Natural killer cell (primary cell): ENCODE measurements around the gene ELOB. TPM values are rescaled to one million over a fixed set of nuclear protein-coding genes. Genes with fewer than 3 reads are reported as not detected.

ENCODE experiments used
- ATAC-seq, 3 donors: fragments of 150-1000 bp in 2 of 3; fragments of 200-7000 bp in 1 of 3; cut with Tn5 transposase; 1 replicate in 1 of 3; 2 replicates in 2 of 3; pipeline ENCODE4 v1.10.0; 2021; ENCODE audit warnings: mild to moderate bottlenecking in 2 of 3, moderate library complexity in 2 of 3
- DNase-seq, 2 donors: peaks; one replicate each; pipeline versions ENCODE4 v3.0.0 to v3.0.0-alpha.2; 2013 to 2021; ENCODE audit warnings: mixed read lengths in 1 of 2
- H3K27ac ChIP-seq: one replicate; pipeline ENCODE4 v1.5.1; 2013; ENCODE audit warnings: mild to moderate bottlenecking, low read length
- H3K27me3 ChIP-seq: one replicate; pipeline ENCODE4 v1.6.1; 2013; ENCODE audit warnings: low read length; ENCODE audit not compliant: control insufficient read depth, insufficient read depth
- H3K36me3 ChIP-seq: one replicate; pipeline ENCODE4 v1.6.1; 2013; ENCODE audit warnings: low read length; ENCODE audit not compliant: control insufficient read depth, insufficient read depth
- H3K4me1 ChIP-seq: one replicate; pipeline ENCODE4 v1.6.1; 2013; ENCODE audit warnings: low read length; ENCODE audit not compliant: control insufficient read depth, insufficient read depth
- H3K4me3 ChIP-seq: one replicate; pipeline ENCODE4 v1.5.1; 2013; ENCODE audit warnings: low read length
- H3K9me3 ChIP-seq: one replicate; pipeline ENCODE4 v1.6.1; 2013; ENCODE audit warnings: low read length; ENCODE audit not compliant: control insufficient read depth, insufficient read depth
- H3K27ac Mint-ChIP-seq, 2 donors: one replicate each; pipeline ENCODE4 v1.8.0; 2022; ENCODE audit warnings: mild to moderate bottlenecking in 2 of 2, mixed read lengths in 2 of 2, moderate library complexity in 1 of 2
- H3K27me3 Mint-ChIP-seq, 2 donors: one replicate each; pipeline ENCODE4 v1.8.0; 2022; ENCODE audit warnings: low read depth in 2 of 2, mixed read lengths in 2 of 2
- H3K36me3 Mint-ChIP-seq: one replicate; pipeline ENCODE4 v1.8.0; 2022; ENCODE audit warnings: mixed read lengths
- H3K4me1 Mint-ChIP-seq, 2 donors: one replicate each; pipeline ENCODE4 v1.8.0; 2022; ENCODE audit warnings: mixed read lengths in 2 of 2
- H3K4me3 Mint-ChIP-seq: one replicate; pipeline ENCODE4 v1.8.0; 2022; ENCODE audit warnings: mild to moderate bottlenecking, moderate library complexity, mixed read lengths
- H3K9me3 Mint-ChIP-seq, 2 donors: one replicate each; pipeline ENCODE4 v1.8.0; 2022; ENCODE audit warnings: mixed read lengths in 2 of 2
- WGBS: methylation state at CpG from one replicate; pipeline ENCODE4 v1.1.7; 2013; ENCODE audit warnings: missing lambda C conversion rate; ENCODE audit not compliant: insufficient coverage; 5-methylcytosine and 5-hydroxymethylcytosine counted together
- intact Hi-C: fragments of 100-400 bp; cut with micrococcal nuclease; formaldehyde crosslinking; loops from one replicate; pipeline ENCODE4 v1.14.2; 2022
- total RNA-seq, 4 donors: library from RNA; stranded (reverse); fragments of 120-200 nt in 1 of 4; gene quantifications; one replicate each; pipeline versions ENCODE4 v1.2.3 to v1.2.4, GENCODE V29; 2013 to 2022
- TF ChIP-seq, protein P1 (sequence below): fragments of 200-600 bp; IDR thresholded peaks from one replicate; pipeline ENCODE4 v1.8.0; 2022; ENCODE audit warnings: antibody characterized with exemption

Gene ELOB
- total RNA-seq, 3 donors from 2014 or later (not counting 1 experiment from before 2014, with no cell fraction given), result 146 to 207 (median 161) TPM

DNA sequence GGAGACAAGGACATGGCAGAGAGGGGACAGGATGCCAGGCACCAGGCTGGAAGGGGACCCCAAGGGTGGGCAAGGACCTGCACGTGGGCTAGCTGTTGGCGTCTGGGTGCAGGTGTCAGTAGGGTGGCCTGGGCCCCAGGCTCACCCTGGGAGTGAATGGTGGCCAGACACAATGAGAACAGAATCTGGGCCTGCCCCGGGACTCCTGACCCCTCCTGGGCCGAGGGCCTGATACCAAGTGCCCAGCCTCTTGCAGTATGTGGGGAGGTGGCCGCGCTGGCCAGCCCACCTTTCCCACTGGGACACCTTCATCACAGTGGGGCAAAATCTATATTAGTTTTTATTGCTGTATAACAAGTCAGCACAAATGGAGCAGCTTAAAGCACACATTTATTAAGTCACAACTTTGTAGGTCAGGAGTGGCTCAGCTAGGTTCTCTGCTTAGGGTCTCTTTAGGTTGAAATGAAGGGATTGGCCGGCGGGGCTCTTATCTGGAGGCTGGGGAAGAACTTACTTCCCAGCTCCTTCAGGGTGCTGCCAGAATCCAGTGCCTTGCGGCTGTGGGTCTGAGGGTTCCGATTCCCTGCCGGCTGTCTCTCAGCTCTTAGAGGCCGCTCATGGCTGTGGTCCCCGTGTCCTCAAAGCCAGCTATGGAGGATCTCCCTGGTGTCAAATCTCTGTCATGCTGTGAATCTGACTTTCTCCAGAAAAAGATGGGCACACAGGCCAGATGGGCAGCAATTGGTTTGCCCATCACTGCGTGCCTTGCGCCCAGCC lies 6.7 kb upstream of the ELOB start:
- 95% methylated on average over 15 of the region's 15 CpGs for WGBS
- Histone ChIP-seq H3K4me1 (peaks cover 52% of the 10 kb centered on the region), H3K9me3 (no peaks in the 10 kb centered on the region), H3K27me3 (peaks cover 5% of the 10 kb centered on the region), H3K4me3 (no peak overlapping the region), H3K27ac (no peak overlapping the region), H3K36me3 (no peaks in the 10 kb centered on the region)
- peak overlapping the region; percentile 9 for H3K4me3 Mint-ChIP-seq
- no peak for ATAC-seq
- no peak for DNase-seq
- no peak overlapping the region for H3K27ac Mint-ChIP-seq
- peaks cover under 1 to 27% of the 10 kb centered on the region in 2 donors for H3K4me1 Mint-ChIP-seq
- no peaks in the 10 kb centered on the region for H3K36me3 Mint-ChIP-seq
- intact Hi-C loops, result no loop called here
- TF ChIP-seq, protein P1, sequence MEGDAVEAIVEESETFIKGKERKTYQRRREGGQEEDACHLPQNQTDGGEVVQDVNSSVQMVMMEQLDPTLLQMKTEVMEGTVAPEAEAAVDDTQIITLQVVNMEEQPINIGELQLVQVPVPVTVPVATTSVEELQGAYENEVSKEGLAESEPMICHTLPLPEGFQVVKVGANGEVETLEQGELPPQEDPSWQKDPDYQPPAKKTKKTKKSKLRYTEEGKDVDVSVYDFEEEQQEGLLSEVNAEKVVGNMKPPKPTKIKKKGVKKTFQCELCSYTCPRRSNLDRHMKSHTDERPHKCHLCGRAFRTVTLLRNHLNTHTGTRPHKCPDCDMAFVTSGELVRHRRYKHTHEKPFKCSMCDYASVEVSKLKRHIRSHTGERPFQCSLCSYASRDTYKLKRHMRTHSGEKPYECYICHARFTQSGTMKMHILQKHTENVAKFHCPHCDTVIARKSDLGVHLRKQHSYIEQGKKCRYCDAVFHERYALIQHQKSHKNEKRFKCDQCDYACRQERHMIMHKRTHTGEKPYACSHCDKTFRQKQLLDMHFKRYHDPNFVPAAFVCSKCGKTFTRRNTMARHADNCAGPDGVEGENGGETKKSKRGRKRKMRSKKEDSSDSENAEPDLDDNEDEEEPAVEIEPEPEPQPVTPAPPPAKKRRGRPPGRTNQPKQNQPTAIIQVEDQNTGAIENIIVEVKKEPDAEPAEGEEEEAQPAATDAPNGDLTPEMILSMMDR, result no peak
- H3K9me3 Mint-ChIP-seq, result no peaks in the 10 kb centered on the region
- H3K27me3 Mint-ChIP-seq, result peaks cover 0 to 13% of the 10 kb centered on the region in 2 donors

DNA sequence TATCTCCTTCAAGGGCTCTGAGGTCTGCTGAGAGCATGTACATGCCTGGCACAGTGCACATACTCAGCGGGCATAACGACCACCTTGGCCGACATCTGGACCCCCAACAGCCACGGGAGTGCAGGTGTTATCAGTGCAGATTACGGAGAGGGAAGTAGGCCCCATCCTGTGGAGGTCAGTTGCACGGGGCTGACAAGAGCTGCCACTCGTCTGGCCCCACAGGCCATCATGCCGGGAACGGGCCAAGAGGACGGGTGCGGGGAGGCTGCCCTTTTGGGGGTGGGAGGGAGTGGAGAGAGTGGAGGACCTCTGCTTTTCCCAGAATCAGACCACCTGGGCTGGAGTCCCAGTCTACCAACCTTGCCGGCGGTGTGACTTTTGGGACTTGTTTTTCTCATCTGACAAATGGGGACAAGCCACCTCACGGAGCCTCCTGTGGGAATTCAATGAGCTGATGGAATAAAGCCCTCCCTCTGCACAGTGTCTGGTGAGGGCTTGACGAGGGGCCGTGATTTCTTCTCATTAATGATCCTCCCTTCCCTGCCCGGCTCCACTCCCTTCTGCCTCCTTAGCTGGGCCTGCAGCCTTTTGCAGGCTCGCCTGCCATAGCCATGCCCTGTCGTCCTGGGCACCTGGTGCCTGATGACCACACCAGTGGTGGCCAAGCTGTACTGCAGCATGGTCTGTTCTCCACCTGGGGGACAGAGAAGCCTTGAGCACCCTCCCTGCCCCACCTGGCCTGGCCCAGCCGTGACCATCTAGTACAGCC lies 5.7 kb upstream of the ELOB start:
- H3K27ac Mint-ChIP-seq, result no peak overlapping the region
- Histone ChIP-seq H3K27ac (no peak overlapping the region), H3K4me3 (no peak overlapping the region), H3K27me3 (peaks cover under 1% of the 10 kb centered on the region), H3K4me1 (peaks cover 59% of the 10 kb centered on the region), H3K36me3 (no peaks in the 10 kb centered on the region), H3K9me3 (no peaks in the 10 kb centered on the region)
- no peaks in the 10 kb centered on the region for H3K36me3 Mint-ChIP-seq
- 86% methylated on average over 20 of the region's 20 CpGs for WGBS
- peaks cover 0 to 10% of the 10 kb centered on the region in 2 donors for H3K27me3 Mint-ChIP-seq
- H3K9me3 Mint-ChIP-seq, result no peaks in the 10 kb centered on the region
- TF ChIP-seq, protein P1, result no peak
- peaks cover 8 to 36% of the 10 kb centered on the region in 2 donors for H3K4me1 Mint-ChIP-seq
- DNase-seq (no peak), ATAC-seq (no peak)
- intact Hi-C loops, result no loop called here
- no peak overlapping the region for H3K4me3 Mint-ChIP-seq

DNA sequence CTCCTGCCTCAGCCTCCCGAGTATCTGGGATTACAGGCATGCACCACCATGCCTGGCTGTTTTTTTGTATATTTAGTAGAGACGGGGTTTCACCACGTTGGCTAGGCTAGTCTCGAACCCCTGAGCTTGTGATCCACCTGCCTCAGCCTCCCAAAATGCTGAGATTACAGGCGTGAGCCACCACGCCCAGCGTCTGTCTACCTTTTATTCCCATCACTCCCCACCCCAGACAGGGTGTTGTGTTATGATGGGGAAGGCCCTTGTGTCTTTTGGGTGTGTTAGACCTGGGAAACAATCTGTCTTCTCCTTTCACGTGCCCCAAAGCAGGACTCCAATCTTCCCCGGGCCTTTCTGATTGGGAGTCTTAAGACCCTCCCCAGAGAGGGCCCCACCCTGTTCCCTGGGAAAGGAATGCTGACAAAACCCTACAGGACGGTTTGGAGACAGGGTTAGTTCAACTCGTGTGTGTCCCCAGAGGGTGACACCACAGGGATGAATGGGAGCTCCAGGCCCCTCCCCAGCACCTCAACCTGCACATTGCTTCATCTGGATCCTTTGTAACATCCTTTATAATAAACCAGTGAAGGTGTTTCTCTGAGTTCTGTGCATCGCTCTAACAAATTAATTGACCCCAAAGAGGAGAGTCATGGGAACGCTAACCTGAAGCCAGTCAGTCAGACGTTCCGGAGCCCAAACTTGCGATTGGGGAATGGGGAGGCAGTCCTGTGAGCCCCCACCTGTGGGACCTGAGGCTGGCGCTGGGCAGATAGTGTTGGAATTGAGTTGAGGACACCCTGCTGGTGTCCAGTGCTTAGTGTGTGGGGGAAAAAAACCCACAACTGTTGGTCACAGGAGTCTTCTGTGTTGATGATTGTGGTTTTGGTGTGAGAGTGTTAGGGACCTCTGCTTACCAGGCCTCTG lies 3.2 kb upstream of the ELOB start:
- WGBS, result 91% methylated on average over 15 of the region's 17 CpGs
- H3K36me3 Mint-ChIP-seq, result no peaks in the 10 kb centered on the region
- no peak overlapping the region for H3K27ac ChIP-seq
- H3K27me3 Mint-ChIP-seq, result peaks cover 0 to 3% of the 10 kb centered on the region in 2 donors
- no peaks in the 10 kb centered on the region for H3K36me3 ChIP-seq
- no peak for ATAC-seq
- no peaks in the 10 kb centered on the region for H3K9me3 Mint-ChIP-seq
- H3K27me3 ChIP-seq, result no peaks in the 10 kb centered on the region
- H3K4me1 ChIP-seq, result peaks cover 56% of the 10 kb centered on the region
- peak overlapping the region; percentile 52 for H3K4me3 Mint-ChIP-seq
- DNase-seq, result no peak
- H3K4me3 ChIP-seq, result no peak overlapping the region
- intact Hi-C loops, result loop anchor here (2.0 kb wide), 2 partner anchors 21 to 89 kb away; no protein-coding TSS in a partner anchor
- peaks cover 19 to 35% of the 10 kb centered on the region in 2 donors for H3K4me1 Mint-ChIP-seq
- H3K9me3 ChIP-seq, result no peaks in the 10 kb centered on the region
- TF ChIP-seq, protein P1, result no peak
- peak overlapping the region; percentile 45 to 64 for H3K27ac Mint-ChIP-seq
